Measurements from ENCODE around the gene HAUS1.

The HAUS1 gene

GRCh38 chr18:46070232-46070631 lies 34.0 kb upstream of the HAUS1 start:
- no peak overlapping the region for H3K4me2 ChIP-seq (ENCODE audit: low read depth, low read length, poor library complexity, severe bottlenecking)
- H3K36me3 ChIP-seq (ENCODE audit: insufficient read depth, low read length), result no peaks in the 10 kb centered on the region
- no peaks in the 10 kb centered on the region for H3F3A ChIP-seq (ENCODE audit: low read depth)
- H2AFZ ChIP-seq (ENCODE audit: low read length), result no peak overlapping the region
- no peaks in the 10 kb centered on the region for H4K20me1 ChIP-seq (ENCODE audit: insufficient read depth, low read length, poor library complexity, severe bottlenecking)
- H3K9me3 ChIP-seq (ENCODE audit: insufficient read depth, low read depth, low read length), result no peaks in the 10 kb centered on the region
- H3K79me2 ChIP-seq (ENCODE audit: insufficient read depth, low read length), result no peaks in the 10 kb centered on the region
- no peak overlapping the region for H3K4me3 ChIP-seq (ENCODE audit: low read length, poor library complexity, severe bottlenecking)
- peaks cover 7% of the 10 kb centered on the region for H3K4me1 ChIP-seq (ENCODE audit: insufficient read depth, low read length, poor library complexity, severe bottlenecking)
- no peaks in the 10 kb centered on the region for H3K27me3 ChIP-seq (ENCODE audit: insufficient read depth, low read length, poor library complexity, severe bottlenecking)
- TF ChIP-seq CTCF (conservative IDR thresholded peaks at IDR 0.05; ENCODE audit: low read length) (no peak), EZH2phosphoT487 (IDR thresholded peaks at IDR 0.05; ENCODE audit: borderline replicate concordance) (no peak)
- H3K9me2 ChIP-seq (replicated peaks; ENCODE audit: low read depth, low read length), result no peaks in the 10 kb centered on the region
- no peak overlapping the region for H3K9ac ChIP-seq (ENCODE audit: low read depth, low read length, poor library complexity, severe bottlenecking)

GRCh38 chr18:46070815-46071652 lies 33.2 kb upstream of the HAUS1 start:
- Histone ChIP-seq H3K4me3 (ENCODE audit: low read length, poor library complexity, severe bottlenecking) (peak overlapping the region; percentile 69), H3K9ac (ENCODE audit: low read depth, low read length, poor library complexity, severe bottlenecking) (peak overlapping the region; percentile 65), H4K20me1 (ENCODE audit: insufficient read depth, low read length, poor library complexity, severe bottlenecking) (no peaks in the 10 kb centered on the region), H3K9me2 (replicated peaks; ENCODE audit: low read depth, low read length) (no peaks in the 10 kb centered on the region), H3K4me1 (ENCODE audit: insufficient read depth, low read length, poor library complexity, severe bottlenecking) (peaks cover 7% of the 10 kb centered on the region), H3K4me2 (ENCODE audit: low read depth, low read length, poor library complexity, severe bottlenecking) (peak overlapping the region; percentile 68), H3F3A (ENCODE audit: low read depth) (no peaks in the 10 kb centered on the region), H3K27me3 (ENCODE audit: insufficient read depth, low read length, poor library complexity, severe bottlenecking) (no peaks in the 10 kb centered on the region), H2AFZ (ENCODE audit: low read length) (no peak overlapping the region), H3K9me3 (ENCODE audit: insufficient read depth, low read depth, low read length) (no peaks in the 10 kb centered on the region), H3K36me3 (ENCODE audit: insufficient read depth, low read length) (no peaks in the 10 kb centered on the region), H3K79me2 (ENCODE audit: insufficient read depth, low read length) (no peaks in the 10 kb centered on the region)
- no peak for TF ChIP-seq EZH2phosphoT487 (IDR thresholded peaks at IDR 0.05; ENCODE audit: borderline replicate concordance)
- no peak for TF ChIP-seq CTCF (conservative IDR thresholded peaks at IDR 0.05; ENCODE audit: low read length)

GRCh38 chr18:46071653-46072375 lies 32.4 kb upstream of the HAUS1 start, which contains the start of gene PSTPIP2:
Gene PSTPIP2, minus strand, starts transcription at chr18:46072260. Its CDS starts 72 bp downstream, at chr18:46072188.
- H3K79me2 ChIP-seq (ENCODE audit: insufficient read depth, low read length), result no peaks in the 10 kb centered on the region
- H3K4me3 ChIP-seq (ENCODE audit: low read length, poor library complexity, severe bottlenecking), result peak within 1 kb of the TSS; percentile 69
- no peaks in the 10 kb centered on the region for H3K36me3 ChIP-seq (ENCODE audit: insufficient read depth, low read length)
- H3F3A ChIP-seq (ENCODE audit: low read depth), result no peaks in the 10 kb centered on the region
- peaks cover 7% of the 10 kb centered on the region for H3K4me1 ChIP-seq (ENCODE audit: insufficient read depth, low read length, poor library complexity, severe bottlenecking)
- no peak within 1 kb of the TSS for H2AFZ ChIP-seq (ENCODE audit: low read length)
- no peaks in the 10 kb centered on the region for H3K9me3 ChIP-seq (ENCODE audit: insufficient read depth, low read depth, low read length)
- no peaks in the 10 kb centered on the region for H3K9me2 ChIP-seq (replicated peaks; ENCODE audit: low read depth, low read length)
- TF ChIP-seq CTCF (conservative IDR thresholded peaks at IDR 0.05; ENCODE audit: low read length) (no peak), EZH2phosphoT487 (IDR thresholded peaks at IDR 0.05; ENCODE audit: borderline replicate concordance) (no peak)
- peak within 1 kb of the TSS; percentile 65 for H3K9ac ChIP-seq (ENCODE audit: low read depth, low read length, poor library complexity, severe bottlenecking)
- H3K27me3 ChIP-seq (ENCODE audit: insufficient read depth, low read length, poor library complexity, severe bottlenecking), result no peaks in the 10 kb centered on the region
- no peaks in the 10 kb centered on the region for H4K20me1 ChIP-seq (ENCODE audit: insufficient read depth, low read length, poor library complexity, severe bottlenecking)
- H3K4me2 ChIP-seq (ENCODE audit: low read depth, low read length, poor library complexity, severe bottlenecking), result peak within 1 kb of the TSS; percentile 68

Measured in Loucy (cell line).